Type B pancreatic cell (in vitro differentiated cells): ENCODE measurements around the gene APC. TPM values are rescaled to one million over a fixed set of nuclear protein-coding genes. Genes with fewer than 3 reads are reported as not detected.

Experiments
- DNase-seq: peaks from one replicate; pipeline ENCODE4 v3.0.0; 2021; ENCODE audit warnings: mixed read lengths; ENCODE audit not compliant: unreplicated experiment; ENCODE audit errors: extremely low spot score
- H3K27ac Mint-ChIP-seq: 2 replicates; pipeline ENCODE4 v1.8.0; 2021; ENCODE audit warnings: mild to moderate bottlenecking, mixed read lengths
- H3K27me3 Mint-ChIP-seq: 2 replicates; pipeline ENCODE4 v1.8.0; 2021; ENCODE audit warnings: mixed read lengths
- H3K36me3 Mint-ChIP-seq: 2 replicates; pipeline ENCODE4 v1.8.0; 2021; ENCODE audit warnings: mixed read lengths
- H3K4me1 Mint-ChIP-seq: one replicate; pipeline ENCODE4 v1.8.0; 2021; ENCODE audit warnings: mixed read lengths; ENCODE audit not compliant: unreplicated experiment
- H3K4me3 Mint-ChIP-seq: 2 replicates; pipeline ENCODE4 v1.8.0; 2021; ENCODE audit warnings: mild to moderate bottlenecking, mixed read lengths
- H3K9me3 Mint-ChIP-seq: 2 replicates; pipeline ENCODE4 v1.8.0; 2021; ENCODE audit warnings: mixed read lengths
- CTCF ChIP-seq: fragments of 200-600 bp; sonication (generic); conservative IDR thresholded peaks from 2 replicates; pipeline ENCODE4 v1.5.0; 2021; ENCODE audit warnings: antibody characterized with exemption, mild to moderate bottlenecking
- total RNA-seq: library from RNA; stranded (reverse); gene quantifications from 2 replicates; pipeline ENCODE4 v1.2.1, GENCODE V29; 2021; ENCODE audit warnings: low replicate concordance

APC gene
- total RNA-seq, 1 donor from 2014 or later: 47.7 TPM

- H3K4me3 Mint-ChIP-seq: no peak overlapping the region
- H3K9me3 Mint-ChIP-seq: no peaks in the 10 kb centered on the region
- no peak overlapping the region for H3K27ac Mint-ChIP-seq
- peaks cover 16% of the 10 kb centered on the region for H3K36me3 Mint-ChIP-seq
- H3K4me1 Mint-ChIP-seq: peaks cover 5% of the 10 kb centered on the region
- TF ChIP-seq CTCF: no peak
- no peaks in the 10 kb centered on the region for H3K27me3 Mint-ChIP-seq
- no peak for DNase-seq
Observed at GRCh38 chr5:112892776-112893175, 155.1 kb downstream of the APC start.

- Mint-ChIP-seq H3K4me1 (peaks cover 7% of the 10 kb centered on the region), H3K36me3 (peaks cover 17% of the 10 kb centered on the region), H3K4me3 (no peak overlapping the region), H3K9me3 (no peaks in the 10 kb centered on the region), H3K27me3 (no peaks in the 10 kb centered on the region), H3K27ac (no peak overlapping the region)
- no peak for TF ChIP-seq CTCF
- DNase-seq: no peak
Observed at GRCh38 chr5:112895682-112896081, 158.0 kb downstream of the APC start.

Other genes with a start within 250 kb of the APC start
- 45.4 and 57.5 TPM in 2 replicates for gene SRP19, start 123.4 kb downstream of the APC start, total RNA-seq
- gene REEP5, start 184.3 kb downstream of the APC start, total RNA-seq: 61.0 and 98.4 TPM in 2 replicates
- 65.5 and 90.3 TPM in 2 replicates for gene DCP2, start 238.9 kb downstream of the APC start, total RNA-seq